A549 (cell line): ENCODE data around the gene UNCX. TPM values are rescaled to one million over a fixed set of nuclear protein-coding genes. Genes with fewer than 3 reads are reported as not detected.

Experiments used
- ATAC-seq, 2 experiments: fragments of 200-7000 bp in 1 of 2; fragments of >200 bp in 1 of 2; cut with Nextera tagmentation in 1 of 2; cut with Tn5 transposase in 1 of 2; 3 replicates each; pipeline versions ENCODE4 v1.8.0 to v1.9.1; 2018 to 2020; ENCODE audit warnings: mild to moderate bottlenecking in 1 of 2, moderate library complexity in 1 of 2
- CTCF ChIA-PET: fragments of 300-600 bp; sonication (Branson Sonifier 250); formaldehyde crosslinking; extraction: SDS; loops from one replicate; lab custom pipeline; 2021; ENCODE audit warnings: antibody characterized with exemption, inconsistent platforms; lab: Yijun Ruan, JAX
- POLR2A ChIA-PET: fragments of 350-600 bp; formaldehyde crosslinking; extraction: SDS; loops from one replicate; lab custom pipeline; 2021; ENCODE audit warnings: antibody characterized with exemption, inconsistent platforms; lab: Yijun Ruan, JAX
- DNase-seq, 2 experiments: peaks; one replicate each; pipeline versions ENCODE4 v3.0.0 to v3.0.0-alpha.2; 2011 to 2016; ENCODE audit warnings: low read depth in 1 of 2, low spot score in 1 of 2
- FAIRE-seq: peaks from 2 replicates; lab custom pipeline; 2011; peaks lifted over from hg19 to GRCh38; lab: Jason Lieb, UNC
- H3K27ac ChIP-seq, 2 experiments: fragments of >200 bp; sonication (Bioruptor Twin); formaldehyde crosslinking; 3 replicates each; pipeline ENCODE4 v1.5.1; 2016 to 2017
- H3K4me1 ChIP-seq: fragments of >200 bp; sonication (Bioruptor Twin); formaldehyde crosslinking; 3 replicates; pipeline ENCODE4 v1.6.1; 2016
- H3K4me2 ChIP-seq: fragments of >200 bp; sonication (Bioruptor Twin); formaldehyde crosslinking; 3 replicates; pipeline ENCODE4 v1.6.1; 2016
- H3K4me3 ChIP-seq: fragments of >200 bp; sonication (Bioruptor Twin); formaldehyde crosslinking; 3 replicates; pipeline ENCODE4 v1.5.1; 2016
- H3K9me3 ChIP-seq: fragments of >200 bp; sonication (Bioruptor Twin); formaldehyde crosslinking; 3 replicates; pipeline ENCODE4 v1.6.1; 2016
- BHLHE40 ChIP-seq: IDR thresholded peaks from 2 replicates; pipeline ENCODE4 v1.6.1; 2012; ENCODE audit warnings: low read depth, low read length, inconsistent platforms
- CBX2 ChIP-seq: fragments of 200-600 bp; sonication (generic); IDR thresholded peaks from 2 replicates; pipeline ENCODE4 v1.6.1; 2016; ENCODE audit warnings: low read depth, mild to moderate bottlenecking, borderline replicate concordance
- CEBPB ChIP-seq, 2 experiments: fragments of >200 bp in 1 of 2; sonication (Bioruptor Twin) in 1 of 2; formaldehyde crosslinking in 1 of 2; IDR thresholded peaks; 2 replicates each; pipeline ENCODE4 v1.6.1; 2012 to 2016
- CHD2 ChIP-seq: fragments of 150-350 bp; IDR thresholded peaks from 2 replicates; pipeline ENCODE4 v1.6.1; 2014; ENCODE audit warnings: low read length; ENCODE audit not compliant: partially characterized antibody
- EHMT2 ChIP-seq: fragments of 200-600 bp; sonication (generic); IDR thresholded peaks from 2 replicates; pipeline ENCODE4 v1.6.1; 2016; ENCODE audit warnings: antibody characterized with exemption, low read depth, mild to moderate bottlenecking, moderate library complexity
- ELK1 ChIP-seq: fragments of 150-350 bp; IDR thresholded peaks from 2 replicates; pipeline ENCODE4 v1.6.1; 2014; ENCODE audit warnings: low read depth, mild to moderate bottlenecking, low read length
- FOXS1 ChIP-seq: fragments of 250-450 bp; sonication (Bioruptor Pico); IDR thresholded peaks from 2 replicates; pipeline ENCODE4 v1.5.0; 2020; ENCODE audit warnings: mild to moderate bottlenecking, moderate library complexity
- GATA3 ChIP-seq: IDR thresholded peaks from 2 replicates; pipeline ENCODE4 v1.6.1; 2012; ENCODE audit warnings: borderline replicate concordance
- HEYL ChIP-seq: fragments of 250-450 bp; sonication (Bioruptor Pico); IDR thresholded peaks from 2 replicates; pipeline ENCODE4 v1.8.0; 2021; ENCODE audit warnings: mild to moderate bottlenecking, moderate library complexity
- HOXA7 ChIP-seq: fragments of 250-450 bp; sonication (Bioruptor Pico); IDR thresholded peaks from 2 replicates; pipeline ENCODE4 v1.5.0; 2020; ENCODE audit warnings: mild to moderate bottlenecking, moderate library complexity
- HOXB5 ChIP-seq: fragments of 250-450 bp; sonication (Bioruptor Pico); IDR thresholded peaks from 2 replicates; pipeline ENCODE4 v1.5.0; 2020; ENCODE audit warnings: mild to moderate bottlenecking, moderate library complexity
- JUN ChIP-seq, 2 experiments: fragments of >200 bp; sonication (Bioruptor Twin); formaldehyde crosslinking; IDR thresholded peaks; 2 replicates in 1 of 2; 3 replicates in 1 of 2; pipeline ENCODE4 v1.6.1; 2016 to 2017
- MAFK ChIP-seq: fragments of 450-650 bp; IDR thresholded peaks from 2 replicates; pipeline ENCODE4 v1.6.1; 2014; ENCODE audit not compliant: partially characterized antibody
- NPAS2 ChIP-seq: fragments of 250-450 bp; sonication (Bioruptor Pico); IDR thresholded peaks from 2 replicates; pipeline ENCODE4 v1.8.0; 2022; ENCODE audit warnings: mild to moderate bottlenecking, moderate library complexity, borderline replicate concordance
- NR3C1 ChIP-seq: fragments of >200 bp; sonication (Bioruptor Twin); formaldehyde crosslinking; IDR thresholded peaks from 3 replicates; pipeline ENCODE4 v1.6.1; 2017
- PBX3 ChIP-seq: IDR thresholded peaks from 2 replicates; pipeline ENCODE4 v1.6.1; 2012
- POLR2A ChIP-seq: IDR thresholded peaks from 2 replicates; pipeline ENCODE4 v1.6.1; 2012; ENCODE audit warnings: mild to moderate bottlenecking, low read length
- POLR2AphosphoS2 ChIP-seq: conservative IDR thresholded peaks from 2 replicates; pipeline ENCODE4 v1.6.1; 2012; ENCODE audit warnings: low read length, improper control_type of control experiment, inconsistent platforms
- RAD21 ChIP-seq, 2 experiments: fragments of >200 bp in 1 of 2; sonication (Bioruptor Twin) in 1 of 2; formaldehyde crosslinking in 1 of 2; IDR thresholded peaks in 1 of 2; conservative IDR thresholded peaks in 1 of 2; 2 replicates in 1 of 2; 3 replicates in 1 of 2; pipeline ENCODE4 v1.6.1; 2012 to 2018; ENCODE audit warnings: inconsistent platforms in 1 of 2
- RARB ChIP-seq: fragments of 250-450 bp; sonication (Bioruptor Pico); IDR thresholded peaks from 2 replicates; pipeline ENCODE4 v1.8.0; 2021; ENCODE audit warnings: mild to moderate bottlenecking, moderate library complexity
- SMC3 ChIP-seq: fragments of >200 bp; sonication (Bioruptor Twin); formaldehyde crosslinking; IDR thresholded peaks from 3 replicates; pipeline ENCODE4 v1.6.1; 2018; ENCODE audit warnings: inconsistent platforms
- ZC3H11A ChIP-seq: fragments of 450-650 bp; IDR thresholded peaks from 2 replicates; pipeline ENCODE4 v1.6.1; 2014; ENCODE audit warnings: antibody characterized with exemption, mild to moderate bottlenecking
- ZFP36 ChIP-seq: fragments of 450-650 bp; IDR thresholded peaks from 2 replicates; pipeline ENCODE4 v1.6.1; 2014; ENCODE audit warnings: borderline replicate concordance; ENCODE audit not compliant: partially characterized antibody
- ZSCAN20 ChIP-seq: fragments of 250-450 bp; sonication (Bioruptor Pico); IDR thresholded peaks from 2 replicates; pipeline ENCODE4 v1.8.0; 2022; ENCODE audit warnings: mild to moderate bottlenecking, moderate library complexity
- WGBS: methylation state at CpG from one replicate; pipeline ENCODE4 v1.1.6; 2017; ENCODE audit errors: missing lambda C conversion rate; 5-methylcytosine and 5-hydroxymethylcytosine counted together
- polyA plus RNA-seq, 4 experiments: library from polyadenylated mRNA; depleted of rRNA in 3 of 4; stranded (reverse); fragments of >200 nt; fragmentation: RNase III in 1 of 4; extraction: RNeasy Plus Mini Kit Qiagen cat#74134 plus additional on column Dnase treatment in 1 of 4; gene quantifications; 2 replicates in 3 of 4; 3 replicates in 1 of 4; pipeline ENCODE4 v1.2.3, GENCODE V29; 2011 to 2017
- TF ChIP-seq, protein P1 (sequence below): fragments of 200-600 bp; sonication (generic); IDR thresholded peaks from 2 replicates; pipeline ENCODE4 v1.6.1; 2016; ENCODE audit warnings: antibody characterized with exemption, mild to moderate bottlenecking, moderate library complexity
- TF ChIP-seq, protein P2 (sequence below): IDR thresholded peaks from 2 replicates; pipeline ENCODE4 v1.6.1; 2012
- TF ChIP-seq, protein P3 (sequence below): fragments of >200 bp; sonication (Bioruptor Twin); formaldehyde crosslinking; IDR thresholded peaks from 2 replicates; pipeline ENCODE4 v1.6.1; 2016

Gene UNCX
- polyA plus RNA-seq, 2 of the 4 experiments (the other 2 are of a cell fraction): not detected

- TF ChIP-seq ZFP36 (no peak), HEYL (CRISPR knock-in tag) (no peak), NR3C1 (no peak), POLR2AphosphoS2 (no peak), PBX3 (no peak), NPAS2 (CRISPR knock-in tag) (no peak), ZC3H11A (no peak), JUN (IDR thresholded peaks at IDR 0.05) (no peak), CBX2 (no peak), ZSCAN20 (no peak), HOXA7 (CRISPR knock-in tag) (no peak), BHLHE40 (no peak), MAFK (no peak), CHD2 (no peak), EHMT2 (no peak), HOXB5 (CRISPR knock-in tag) (no peak), SMC3 (no peak), FOXS1 (CRISPR knock-in tag) (no peak), ELK1 (no peak)
- TF ChIP-seq, protein P1, sequence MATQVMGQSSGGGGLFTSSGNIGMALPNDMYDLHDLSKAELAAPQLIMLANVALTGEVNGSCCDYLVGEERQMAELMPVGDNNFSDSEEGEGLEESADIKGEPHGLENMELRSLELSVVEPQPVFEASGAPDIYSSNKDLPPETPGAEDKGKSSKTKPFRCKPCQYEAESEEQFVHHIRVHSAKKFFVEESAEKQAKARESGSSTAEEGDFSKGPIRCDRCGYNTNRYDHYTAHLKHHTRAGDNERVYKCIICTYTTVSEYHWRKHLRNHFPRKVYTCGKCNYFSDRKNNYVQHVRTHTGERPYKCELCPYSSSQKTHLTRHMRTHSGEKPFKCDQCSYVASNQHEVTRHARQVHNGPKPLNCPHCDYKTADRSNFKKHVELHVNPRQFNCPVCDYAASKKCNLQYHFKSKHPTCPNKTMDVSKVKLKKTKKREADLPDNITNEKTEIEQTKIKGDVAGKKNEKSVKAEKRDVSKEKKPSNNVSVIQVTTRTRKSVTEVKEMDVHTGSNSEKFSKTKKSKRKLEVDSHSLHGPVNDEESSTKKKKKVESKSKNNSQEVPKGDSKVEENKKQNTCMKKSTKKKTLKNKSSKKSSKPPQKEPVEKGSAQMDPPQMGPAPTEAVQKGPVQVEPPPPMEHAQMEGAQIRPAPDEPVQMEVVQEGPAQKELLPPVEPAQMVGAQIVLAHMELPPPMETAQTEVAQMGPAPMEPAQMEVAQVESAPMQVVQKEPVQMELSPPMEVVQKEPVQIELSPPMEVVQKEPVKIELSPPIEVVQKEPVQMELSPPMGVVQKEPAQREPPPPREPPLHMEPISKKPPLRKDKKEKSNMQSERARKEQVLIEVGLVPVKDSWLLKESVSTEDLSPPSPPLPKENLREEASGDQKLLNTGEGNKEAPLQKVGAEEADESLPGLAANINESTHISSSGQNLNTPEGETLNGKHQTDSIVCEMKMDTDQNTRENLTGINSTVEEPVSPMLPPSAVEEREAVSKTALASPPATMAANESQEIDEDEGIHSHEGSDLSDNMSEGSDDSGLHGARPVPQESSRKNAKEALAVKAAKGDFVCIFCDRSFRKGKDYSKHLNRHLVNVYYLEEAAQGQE: no peak
- Histone ChIP-seq H3K27ac (no peak overlapping the region), H3K4me3 (no peak overlapping the region), H3K4me1 (peaks cover 10% of the 10 kb centered on the region), H3K9me3 (no peaks in the 10 kb centered on the region), H3K4me2 (no peak overlapping the region)
- ChIA-PET POLR2A (no interaction called here), CTCF (interaction anchor here (0.7 to 10.2 kb wide), 11 partner anchors 17 to 246 kb away, joined by 3 to 218 read pairs (median 7); no protein-coding TSS in a partner anchor)
- FAIRE-seq (no peak), DNase-seq (no peak), ATAC-seq (no peak)
- 55% methylated on average over 13 of the region's 13 CpGs for WGBS
Observed at GRCh38 chr7:1227814-1228544, 4.7 kb upstream of the UNCX start.

DNA sequence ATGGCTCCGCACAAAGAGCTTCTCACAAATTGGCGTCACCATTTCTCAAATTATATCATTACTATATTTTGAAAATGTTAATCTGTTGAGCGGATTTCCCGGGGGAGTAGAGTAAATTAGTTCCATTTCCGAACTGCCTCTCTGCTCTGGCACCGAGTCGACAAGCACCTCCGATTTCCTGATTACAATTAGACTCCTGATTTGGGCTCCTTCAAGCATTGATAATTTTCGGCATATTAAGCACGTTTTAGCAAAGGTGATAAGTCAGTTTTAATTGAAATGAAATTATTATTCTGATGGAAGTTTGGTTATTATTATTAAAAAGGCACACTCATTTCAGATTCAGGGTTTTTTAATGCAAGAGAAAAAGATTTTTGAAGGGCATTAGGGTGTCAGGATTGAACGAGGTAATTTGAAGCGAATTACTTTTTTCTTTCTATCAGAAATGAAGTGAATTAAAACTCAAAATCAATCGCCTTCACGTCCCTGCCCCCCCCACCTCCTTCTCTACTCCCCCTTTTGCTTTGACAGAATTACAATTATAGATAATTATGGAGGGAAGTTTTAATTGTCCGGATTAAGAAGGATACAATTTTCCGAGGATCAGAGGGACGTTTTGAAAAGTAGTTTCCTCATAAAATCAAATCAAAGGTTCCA is 4.0 kb upstream of the UNCX start:
- FAIRE-seq: no peak
- Histone ChIP-seq H3K27ac (no peak overlapping the region), H3K4me1 (peaks cover 17% of the 10 kb centered on the region), H3K4me2 (no peak overlapping the region), H3K4me3 (no peak overlapping the region), H3K9me3 (no peaks in the 10 kb centered on the region)
- ChIA-PET POLR2A (no interaction called here), CTCF (interaction anchor here (1.0 to 10.2 kb wide), 4 partner anchors 35 to 204 kb away, joined by 3 to 218 read pairs (median 52); no protein-coding TSS in a partner anchor)
- DNase-seq: no peak
- WGBS: 63% methylated on average over 17 of the region's 17 CpGs
- no peak for ATAC-seq
- TF ChIP-seq, protein P2, sequence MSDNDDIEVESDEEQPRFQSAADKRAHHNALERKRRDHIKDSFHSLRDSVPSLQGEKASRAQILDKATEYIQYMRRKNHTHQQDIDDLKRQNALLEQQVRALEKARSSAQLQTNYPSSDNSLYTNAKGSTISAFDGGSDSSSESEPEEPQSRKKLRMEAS: no peak
- TF ChIP-seq, protein P3, sequence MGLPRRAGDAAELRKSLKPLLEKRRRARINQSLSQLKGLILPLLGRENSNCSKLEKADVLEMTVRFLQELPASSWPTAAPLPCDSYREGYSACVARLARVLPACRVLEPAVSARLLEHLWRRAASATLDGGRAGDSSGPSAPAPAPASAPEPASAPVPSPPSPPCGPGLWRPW: no peak
- no peak for TF ChIP-seq RAD21 (conservative IDR thresholded peaks at IDR 0.05 in 1 of 2, IDR thresholded peaks at IDR 0.05 in 1 of 2)
- TF ChIP-seq POLR2A: no peak
- no peak for TF ChIP-seq RARB (CRISPR knock-in tag)
- TF ChIP-seq, protein P1: no peak
- TF ChIP-seq EHMT2: no peak
- TF ChIP-seq NR3C1: no peak
- TF ChIP-seq GATA3: no peak
- no peak for TF ChIP-seq CEBPB (IDR thresholded peaks at IDR 0.05)
- TF ChIP-seq HEYL (CRISPR knock-in tag): no peak
- no peak for TF ChIP-seq CBX2
